Transverse colon (tissue), 4 donors: Measurements from ENCODE around the gene PDZD2.

Experiments used
- CTCF ChIP-seq, 5 experiments: fragments of 200-600 bp in 3 of 5; fragments of 450-650 bp in 2 of 5; sonication (generic) in 3 of 5; IDR thresholded peaks; 1 replicate in 2 of 5; 2 replicates in 3 of 5; pipeline ENCODE4 v1.5.1; 2016 to 2017; ENCODE audit warnings: antibody characterized with exemption in 5 of 5, inconsistent platforms in 3 of 5, mild to moderate bottlenecking in 2 of 5, moderate library complexity in 1 of 5
- POLR2A ChIP-seq: fragments of 450-650 bp; IDR thresholded peaks from one replicate; pipeline ENCODE4 v1.6.1; 2016; ENCODE audit warnings: antibody characterized with exemption, mild to moderate bottlenecking, moderate library complexity
- POLR2AphosphoS5 ChIP-seq, 3 donors: sonication (generic); formaldehyde crosslinking; IDR thresholded peaks; one replicate each; pipeline ENCODE4 v1.6.1; 2016; ENCODE audit warnings: antibody characterized with exemption in 3 of 3

GRCh38 chr5:31757806-31758205, 118.9 kb downstream of the PDZD2 start:
- TF ChIP-seq CTCF (IDR thresholded peaks at IDR 0.05): no peak
- no peak for TF ChIP-seq POLR2AphosphoS5 (IDR thresholded peaks at IDR 0.05)
- TF ChIP-seq POLR2A: no peak
